ENCODE data around the gene TNPO1. TPM values are rescaled to one million over a fixed set of nuclear protein-coding genes. Genes with fewer than 3 reads are reported as not detected.

The TNPO1 gene
- total RNA-seq (207 and 226 TPM in 2 replicates), polyA plus RNA-seq (93.7 and 117 TPM in 2 replicates), polyA minus RNA-seq (ENCODE audit: low replicate concordance) (42.7 and 101 TPM in 2 replicates)
- 58.4 and 76.2 TPM in 2 replicates for polyA plus RNA-seq (2012)

DNA sequence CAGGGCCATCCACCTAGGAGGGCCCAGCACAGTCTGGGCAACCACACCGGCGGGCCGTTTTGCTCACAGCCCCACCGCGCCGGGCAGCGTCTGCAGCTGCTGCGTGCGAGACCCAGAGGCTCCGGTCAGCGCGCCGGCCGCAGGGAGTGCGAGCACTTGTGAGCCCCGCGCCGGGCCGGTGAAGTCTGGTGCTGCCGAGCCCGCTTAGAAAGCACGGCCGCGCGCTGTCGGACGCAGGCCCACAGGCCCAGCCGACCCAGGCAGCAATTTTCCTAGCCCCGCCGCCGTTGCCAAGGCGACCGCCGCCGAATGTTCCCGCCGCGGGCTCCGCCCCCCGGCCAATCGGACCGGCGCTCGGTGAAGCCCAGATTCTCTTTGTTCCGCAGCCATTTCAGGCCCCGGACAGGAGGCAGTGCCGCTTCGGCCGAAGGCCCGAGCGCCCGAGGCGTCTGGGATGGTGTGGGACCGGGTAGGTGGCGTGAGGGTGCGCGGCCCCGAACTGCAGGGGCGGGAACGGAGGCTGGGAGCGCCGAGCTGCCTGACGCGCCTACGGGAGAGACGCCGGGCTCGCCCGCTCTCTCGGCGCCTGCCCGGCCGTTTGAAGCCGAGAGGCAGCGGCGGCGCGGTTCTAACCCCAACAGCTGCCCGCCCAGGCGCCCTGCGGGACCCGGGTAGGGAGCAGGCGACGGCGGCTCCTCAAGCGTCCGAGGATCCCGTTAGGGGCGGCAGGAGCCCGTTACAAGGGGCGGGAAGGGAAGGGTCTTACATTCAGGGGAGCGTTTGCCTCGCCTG, at the start of gene TNPO1:
Gene TNPO1, plus strand, starts transcription at position 378 of the 792 bp plus-strand sequence. Its CDS starts 77 bp downstream, at position 455.
- DNase-seq (ENCODE audit: low read depth in 2 of 2) = peak; percentile 93
- H3K4me1 ChIP-seq (ENCODE audit: control insufficient read depth, extremely low read depth, insufficient read depth, low read length) = peaks cover 4% of the 10 kb centered on the region
- H3K36me3 ChIP-seq (ENCODE audit: control insufficient read depth, insufficient read depth, low read length) = no peaks in the 10 kb centered on the region

DNA sequence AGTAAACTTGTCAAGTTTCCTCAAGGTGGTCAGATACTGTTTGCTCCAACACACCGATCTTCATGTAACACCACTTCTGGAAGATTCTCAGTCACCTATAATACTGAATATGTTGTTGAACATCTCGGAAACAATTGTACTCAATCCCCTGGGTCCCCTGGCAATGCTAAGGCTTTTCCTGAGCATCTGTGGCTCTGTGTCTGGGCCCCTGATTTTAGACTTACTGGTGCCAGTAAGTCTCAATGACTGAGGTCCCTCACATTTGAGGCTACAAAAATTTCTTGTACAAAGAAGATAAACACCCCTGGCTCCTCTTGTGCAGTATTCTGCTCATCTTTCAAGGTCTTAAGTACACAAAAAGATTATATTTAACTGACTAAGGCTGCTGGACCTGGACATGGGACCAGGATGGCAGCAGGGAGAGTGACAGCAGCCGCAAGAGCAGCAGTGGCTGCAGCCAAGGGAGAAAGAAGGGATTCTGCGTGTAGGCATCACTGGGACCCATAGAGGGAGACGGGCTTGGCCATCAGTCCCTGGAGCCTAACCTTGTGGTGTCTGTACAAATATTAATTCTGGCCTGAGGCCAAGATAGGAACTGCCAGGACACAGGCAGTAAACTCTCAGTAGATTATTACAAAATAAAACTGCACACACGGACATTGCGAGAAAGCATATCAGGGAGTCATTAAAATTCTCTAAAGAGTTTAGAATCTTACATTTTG, 49.0 kb upstream of the TNPO1 start:
- no peaks in the 10 kb centered on the region for H3K79me2 ChIP-seq (ENCODE audit: control insufficient read depth, insufficient read depth, low read length)
- TF ChIP-seq, protein P1, sequence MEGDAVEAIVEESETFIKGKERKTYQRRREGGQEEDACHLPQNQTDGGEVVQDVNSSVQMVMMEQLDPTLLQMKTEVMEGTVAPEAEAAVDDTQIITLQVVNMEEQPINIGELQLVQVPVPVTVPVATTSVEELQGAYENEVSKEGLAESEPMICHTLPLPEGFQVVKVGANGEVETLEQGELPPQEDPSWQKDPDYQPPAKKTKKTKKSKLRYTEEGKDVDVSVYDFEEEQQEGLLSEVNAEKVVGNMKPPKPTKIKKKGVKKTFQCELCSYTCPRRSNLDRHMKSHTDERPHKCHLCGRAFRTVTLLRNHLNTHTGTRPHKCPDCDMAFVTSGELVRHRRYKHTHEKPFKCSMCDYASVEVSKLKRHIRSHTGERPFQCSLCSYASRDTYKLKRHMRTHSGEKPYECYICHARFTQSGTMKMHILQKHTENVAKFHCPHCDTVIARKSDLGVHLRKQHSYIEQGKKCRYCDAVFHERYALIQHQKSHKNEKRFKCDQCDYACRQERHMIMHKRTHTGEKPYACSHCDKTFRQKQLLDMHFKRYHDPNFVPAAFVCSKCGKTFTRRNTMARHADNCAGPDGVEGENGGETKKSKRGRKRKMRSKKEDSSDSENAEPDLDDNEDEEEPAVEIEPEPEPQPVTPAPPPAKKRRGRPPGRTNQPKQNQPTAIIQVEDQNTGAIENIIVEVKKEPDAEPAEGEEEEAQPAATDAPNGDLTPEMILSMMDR (conservative IDR thresholded peaks at IDR 0.05 in 1 of 2, IDR thresholded peaks at IDR 0.05 in 1 of 2; ENCODE audit: low read depth in 1 of 2, low read length in 2 of 2) = no peak
- no peak for TF ChIP-seq EZH2 (IDR thresholded peaks at IDR 0.05; ENCODE audit: low read length, missing control alignments)
- H3K4me1 ChIP-seq (ENCODE audit: control insufficient read depth, extremely low read depth, insufficient read depth, low read length) = no peaks in the 10 kb centered on the region
- H4K20me1 ChIP-seq (ENCODE audit: control insufficient read depth, extremely low read depth, insufficient read depth, low read length) = no peaks in the 10 kb centered on the region
- H3K9ac ChIP-seq (ENCODE audit: insufficient read depth, low read length) = no peak overlapping the region
- H3K27me3 ChIP-seq (ENCODE audit: control insufficient read depth, insufficient read depth, low read length) = no peaks in the 10 kb centered on the region
- H3K4me2 ChIP-seq (ENCODE audit: extremely low read depth, insufficient read depth, low read length) = no peak overlapping the region
- H3K4me3 ChIP-seq (replicated peaks in 1 of 4; ENCODE audit: control extremely low read depth in 1 of 4, insufficient read depth in 1 of 4, low read depth in 3 of 4, low read length in 4 of 4) = no peak overlapping the region
- DNase-seq (ENCODE audit: low read depth in 2 of 2) = peak in 1 of 2 donors; percentile 27
- no peaks in the 10 kb centered on the region for H3K36me3 ChIP-seq (ENCODE audit: control insufficient read depth, insufficient read depth, low read length)
- no peak overlapping the region for H3K27ac ChIP-seq (ENCODE audit: insufficient read depth, low read length)
- no peak overlapping the region for H2AFZ ChIP-seq (ENCODE audit: low read length)
- no peaks in the 10 kb centered on the region for H3K9me3 ChIP-seq (ENCODE audit: control insufficient read depth, insufficient read depth, low read depth, low read length)

More for the DNA sequence above, at the start of gene TNPO1:
- H2AFZ ChIP-seq (ENCODE audit: low read length) = peak within 1 kb of the TSS; percentile 96
- H3K27ac ChIP-seq (ENCODE audit: insufficient read depth, low read length) = peak within 1 kb of the TSS; percentile 92
- H3K9ac ChIP-seq (ENCODE audit: insufficient read depth, low read length) = peak within 1 kb of the TSS; percentile 99
- peak within 1 kb of the TSS; percentile 85 for H3K4me2 ChIP-seq (ENCODE audit: extremely low read depth, insufficient read depth, low read length)
- no peaks in the 10 kb centered on the region for H3K9me3 ChIP-seq (ENCODE audit: control insufficient read depth, insufficient read depth, low read depth, low read length)
- TF ChIP-seq EZH2 (IDR thresholded peaks at IDR 0.05; ENCODE audit: low read length, missing control alignments) = no peak
- no peaks in the 10 kb centered on the region for H3K27me3 ChIP-seq (ENCODE audit: control insufficient read depth, insufficient read depth, low read length)
- H3K79me2 ChIP-seq (ENCODE audit: control insufficient read depth, insufficient read depth, low read length) = peaks cover 43% of the 10 kb centered on the region
- H4K20me1 ChIP-seq (ENCODE audit: control insufficient read depth, extremely low read depth, insufficient read depth, low read length) = no peaks in the 10 kb centered on the region
- peak within 1 kb of the TSS; percentile 70 to 99 (median 82) for H3K4me3 ChIP-seq (replicated peaks in 1 of 4; ENCODE audit: control extremely low read depth in 1 of 4, insufficient read depth in 1 of 4, low read depth in 3 of 4, low read length in 4 of 4)

DNA sequence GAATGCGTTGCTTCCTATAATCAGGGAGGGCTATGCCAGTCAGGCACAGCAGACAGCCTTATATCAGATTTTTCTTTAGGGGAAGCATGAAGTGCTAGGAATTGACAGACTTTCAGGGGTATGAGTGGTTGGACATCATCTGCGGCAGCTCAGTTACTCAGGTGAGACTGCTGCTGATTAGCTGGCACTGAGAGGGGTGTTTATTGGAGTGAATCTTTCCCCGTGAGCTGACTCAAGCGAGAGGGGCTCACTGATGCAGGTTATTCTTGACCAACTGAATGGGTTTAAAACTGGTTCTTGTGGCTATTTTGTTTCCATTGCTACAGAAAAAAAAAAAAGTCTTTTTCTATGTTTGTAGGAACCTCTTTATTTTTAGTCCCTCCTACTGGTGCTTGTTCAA, 46.2 kb upstream of the TNPO1 start:
- H3K4me2 ChIP-seq (ENCODE audit: extremely low read depth, insufficient read depth, low read length) = no peak overlapping the region
- H3K9me3 ChIP-seq (ENCODE audit: control insufficient read depth, insufficient read depth, low read depth, low read length) = no peaks in the 10 kb centered on the region
- TF ChIP-seq, protein P1 (conservative IDR thresholded peaks at IDR 0.05 in 1 of 2, IDR thresholded peaks at IDR 0.05 in 1 of 2; ENCODE audit: low read depth in 1 of 2, low read length in 2 of 2) = no peak
- TF ChIP-seq EZH2 (IDR thresholded peaks at IDR 0.05; ENCODE audit: low read length, missing control alignments) = no peak
- H2AFZ ChIP-seq (ENCODE audit: low read length) = no peak overlapping the region
- no peak overlapping the region for H3K27ac ChIP-seq (ENCODE audit: insufficient read depth, low read length)
- no peaks in the 10 kb centered on the region for H4K20me1 ChIP-seq (ENCODE audit: control insufficient read depth, extremely low read depth, insufficient read depth, low read length)
- H3K9ac ChIP-seq (ENCODE audit: insufficient read depth, low read length) = no peak overlapping the region
- DNase-seq (ENCODE audit: low read depth in 2 of 2) = no peak
- H3K4me1 ChIP-seq (ENCODE audit: control insufficient read depth, extremely low read depth, insufficient read depth, low read length) = no peaks in the 10 kb centered on the region
- H3K27me3 ChIP-seq (ENCODE audit: control insufficient read depth, insufficient read depth, low read length) = no peaks in the 10 kb centered on the region
- no peaks in the 10 kb centered on the region for H3K79me2 ChIP-seq (ENCODE audit: control insufficient read depth, insufficient read depth, low read length)
- no peaks in the 10 kb centered on the region for H3K36me3 ChIP-seq (ENCODE audit: control insufficient read depth, insufficient read depth, low read length)
- no peak overlapping the region for H3K4me3 ChIP-seq (replicated peaks in 1 of 4; ENCODE audit: control extremely low read depth in 1 of 4, insufficient read depth in 1 of 4, low read depth in 3 of 4, low read length in 4 of 4)
